Choroid plexus epithelial cell (primary cell): ENCODE results near the gene THOC5.

Experiments
- DNase-seq: peaks from one replicate; pipeline ENCODE4 v3.0.0-alpha.2; 2010; ENCODE audit warnings: low read depth
- H3K4me3 ChIP-seq: 2 replicates; pipeline ENCODE4 v1.5.1; 2011; ENCODE audit warnings: low read depth, mild to moderate bottlenecking, control low read depth, low read length, moderate library complexity
- TF ChIP-seq, protein P1 (sequence below): conservative IDR thresholded peaks from 2 replicates; pipeline ENCODE4 v1.5.1; 2011; ENCODE audit warnings: low read depth, mild to moderate bottlenecking, control low read depth, inconsistent platforms, low read length, moderate library complexity

THOC5 gene

GRCh38 chr22:29584975-29585374 lies 31.4 kb upstream of the THOC5 start:
- TF ChIP-seq, protein P1, sequence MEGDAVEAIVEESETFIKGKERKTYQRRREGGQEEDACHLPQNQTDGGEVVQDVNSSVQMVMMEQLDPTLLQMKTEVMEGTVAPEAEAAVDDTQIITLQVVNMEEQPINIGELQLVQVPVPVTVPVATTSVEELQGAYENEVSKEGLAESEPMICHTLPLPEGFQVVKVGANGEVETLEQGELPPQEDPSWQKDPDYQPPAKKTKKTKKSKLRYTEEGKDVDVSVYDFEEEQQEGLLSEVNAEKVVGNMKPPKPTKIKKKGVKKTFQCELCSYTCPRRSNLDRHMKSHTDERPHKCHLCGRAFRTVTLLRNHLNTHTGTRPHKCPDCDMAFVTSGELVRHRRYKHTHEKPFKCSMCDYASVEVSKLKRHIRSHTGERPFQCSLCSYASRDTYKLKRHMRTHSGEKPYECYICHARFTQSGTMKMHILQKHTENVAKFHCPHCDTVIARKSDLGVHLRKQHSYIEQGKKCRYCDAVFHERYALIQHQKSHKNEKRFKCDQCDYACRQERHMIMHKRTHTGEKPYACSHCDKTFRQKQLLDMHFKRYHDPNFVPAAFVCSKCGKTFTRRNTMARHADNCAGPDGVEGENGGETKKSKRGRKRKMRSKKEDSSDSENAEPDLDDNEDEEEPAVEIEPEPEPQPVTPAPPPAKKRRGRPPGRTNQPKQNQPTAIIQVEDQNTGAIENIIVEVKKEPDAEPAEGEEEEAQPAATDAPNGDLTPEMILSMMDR, result no peak
- no peak for DNase-seq
- no peak overlapping the region for H3K4me3 ChIP-seq

- DNase-seq, result no peak
- TF ChIP-seq, protein P1, result no peak
- H3K4me3 ChIP-seq, result no peak overlapping the region
Observed at GRCh38 chr22:29581799-29582198, 28.2 kb upstream of the THOC5 start.

GRCh38 chr22:29580200-29580810 lies 26.7 kb upstream of the THOC5 start:
- no peak for DNase-seq
- TF ChIP-seq, protein P1, result no peak

DNA sequence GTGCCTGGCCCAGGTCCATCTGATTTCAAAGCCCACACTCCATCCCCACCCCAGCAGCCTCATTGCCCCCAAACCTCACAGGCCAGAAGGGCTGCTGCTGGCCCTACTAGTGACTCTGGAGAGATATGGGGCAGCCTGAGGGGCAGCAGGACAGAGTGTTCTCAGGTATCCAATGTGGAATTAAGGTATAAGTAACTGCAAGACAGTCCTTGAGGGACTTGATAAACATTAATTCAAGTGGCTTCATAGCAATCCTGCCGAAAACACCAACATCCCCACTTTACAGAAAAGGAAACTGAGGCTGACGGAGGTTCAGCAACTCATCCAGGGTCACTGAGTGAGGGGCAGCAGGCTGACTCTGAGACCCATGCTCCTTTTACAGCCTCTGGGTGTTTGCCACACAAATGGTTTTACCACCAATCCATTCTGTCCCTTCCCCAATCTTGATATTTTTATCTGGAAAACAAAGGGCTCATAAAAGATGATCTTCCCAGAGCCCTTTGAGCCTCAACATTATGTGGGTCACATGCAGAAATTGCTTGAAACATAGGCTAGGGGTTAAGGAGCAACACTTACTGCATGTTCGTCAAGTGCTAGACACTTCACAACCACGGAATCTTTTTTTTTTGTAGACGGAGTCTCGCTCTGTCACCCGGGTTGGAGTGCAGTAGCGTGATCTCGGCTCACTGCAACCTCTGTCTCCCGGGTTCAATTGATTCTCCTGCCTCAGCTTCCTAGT lies 25.1 kb upstream of the THOC5 start:
- TF ChIP-seq, protein P1, result no peak
- no peak for DNase-seq
- no peak overlapping the region for H3K4me3 ChIP-seq

More at GRCh38 chr22:29580200-29580810, 26.7 kb upstream of the THOC5 start:
- H3K4me3 ChIP-seq, result peak overlapping the region; percentile 74

- no peak overlapping the region for H3K4me3 ChIP-seq
- TF ChIP-seq, protein P1, result no peak
- DNase-seq, result no peak
Observed at GRCh38 chr22:29574762-29575450, 21.3 kb upstream of the THOC5 start.

DNA sequence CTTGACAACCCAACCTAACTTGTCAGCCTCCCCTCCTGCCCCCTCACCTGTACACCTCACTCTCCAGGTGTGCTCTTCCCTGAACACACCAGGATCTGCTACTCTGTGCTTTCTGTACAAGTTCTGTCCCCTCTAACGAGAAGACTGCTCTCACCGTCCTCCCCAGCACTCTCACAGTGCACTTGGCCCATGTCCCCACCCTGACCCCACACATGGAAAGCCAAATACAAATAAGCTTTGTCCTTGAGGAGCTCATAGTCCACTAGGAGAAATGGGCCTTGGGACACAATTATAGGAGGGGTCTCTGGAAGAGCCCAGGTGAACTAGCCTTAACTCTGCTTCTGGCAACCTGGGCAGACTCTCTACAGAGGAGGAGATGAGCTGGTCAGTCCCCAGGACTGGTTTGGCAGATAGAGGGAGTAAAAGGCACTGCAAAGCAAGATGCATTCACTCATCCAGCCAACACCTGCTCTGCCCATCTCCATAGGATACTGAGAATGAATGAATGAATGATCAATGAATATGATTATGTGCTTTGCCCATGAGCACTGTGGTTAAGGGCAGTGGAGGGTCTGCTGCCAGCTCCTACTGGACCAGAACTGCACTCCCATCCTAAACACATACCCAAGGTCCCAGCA lies 17.5 kb upstream of the THOC5 start:
- TF ChIP-seq, protein P1, result no peak
- no peak overlapping the region for H3K4me3 ChIP-seq
- no peak for DNase-seq
